Skin epidermis (tissue), 12 donors: Measurements from ENCODE around the gene C1orf159.
A peak's percentile ranks its signal among the peaks of the same experiment; 100 is the strongest.
"Not testable (repeated sequence)": the region's sequence is repeated elsewhere in the genome, so short reads cannot be mapped to it uniquely, and the experiment has no call there.

Experiments
- H3K27ac ChIP-seq, 21 experiments: fragments of 200-600 bp; sonication (generic) in 11 of 21; one replicate each; pipeline ENCODE4 v1.5.0; 2020; ENCODE audit warnings: mild to moderate bottlenecking in 3 of 21, inconsistent platforms in 2 of 21, moderate library complexity in 2 of 21
- H3K4me3 ChIP-seq, 7 experiments: fragments of 200-600 bp; sonication (generic) in 2 of 7; one replicate each; pipeline ENCODE4 v1.5.0; 2020; ENCODE audit warnings: inconsistent platforms in 2 of 7, mild to moderate bottlenecking in 2 of 7, moderate library complexity in 1 of 7

The C1orf159 gene

GRCh38 chr1:1121611-1122077, 5.8 kb upstream of the C1orf159 start:
- H3K27ac ChIP-seq, result peak overlapping the region in 1 of 21 experiments; percentile 52
- H3K4me3 ChIP-seq, result peak overlapping the region in 1 of 7 experiments; percentile 1

GRCh38 chr1:1120866-1121591, 5.1 kb upstream of the C1orf159 start:
- Histone ChIP-seq H3K27ac (no peak overlapping the region), H3K4me3 (no peak overlapping the region)

GRCh38 chr1:1120096-1120495, 4.2 kb upstream of the C1orf159 start:
- Histone ChIP-seq H3K4me3 (no peak overlapping the region), H3K27ac (no peak overlapping the region)

- H3K27ac ChIP-seq, result no peak overlapping the region
- no peak overlapping the region for H3K4me3 ChIP-seq
Measured at GRCh38 chr1:1119272-1119890, 3.5 kb upstream of the C1orf159 start.

GRCh38 chr1:1118876-1119220, 3.0 kb upstream of the C1orf159 start:
- H3K27ac ChIP-seq, result no peak overlapping the region
- no peak overlapping the region for H3K4me3 ChIP-seq

GRCh38 chr1:1118011-1118875, 2.4 kb upstream of the C1orf159 start:
- no peak overlapping the region for H3K4me3 ChIP-seq
- no peak overlapping the region for H3K27ac ChIP-seq

GRCh38 chr1:1117469-1117831, 1.6 kb upstream of the C1orf159 start:
- no peak overlapping the region for H3K4me3 ChIP-seq

GRCh38 chr1:1116701-1117468, 996 bp upstream of the C1orf159 start:
- Histone ChIP-seq H3K4me3 (peak overlapping the region; percentile 33 to 98 (median 81)), H3K27ac (peak overlapping the region in 8 of 21 experiments; percentile 17 to 89 (median 53))

More at GRCh38 chr1:1117469-1117831, 1.6 kb upstream of the C1orf159 start:
- no peak overlapping the region for H3K27ac ChIP-seq

GRCh38 chr1:1115136-1115785, 628 bp downstream of the C1orf159 start:
- Histone ChIP-seq H3K27ac (peak overlapping the region; percentile 33 to 92 (median 86)), H3K4me3 (peak overlapping the region; percentile 69 to 98 (median 84))

- H3K4me3 ChIP-seq, result peak overlapping the region in 1 of 7 experiments; percentile 81
- no peak overlapping the region for H3K27ac ChIP-seq
Measured at GRCh38 chr1:1114431-1114830, 1.5 kb downstream of the C1orf159 start.

- H3K27ac ChIP-seq, result no peak overlapping the region
Measured at GRCh38 chr1:1112237-1112985, 3.5 kb downstream of the C1orf159 start.

GRCh38 chr1:1111516-1112236, 4.2 kb downstream of the C1orf159 start:
- Histone ChIP-seq H3K4me3 (no peak overlapping the region), H3K27ac (no peak overlapping the region)

More at GRCh38 chr1:1112237-1112985, 3.5 kb downstream of the C1orf159 start:
- no peak overlapping the region for H3K4me3 ChIP-seq

GRCh38 chr1:1110561-1110971, 5.3 kb downstream of the C1orf159 start:
- Histone ChIP-seq H3K4me3 (no peak overlapping the region), H3K27ac (no peak overlapping the region)

- Histone ChIP-seq H3K4me3 (no peak overlapping the region), H3K27ac (no peak overlapping the region)
Measured at GRCh38 chr1:1109743-1110142, 6.1 kb downstream of the C1orf159 start.

- no peak overlapping the region for H3K4me3 ChIP-seq
Measured at GRCh38 chr1:1106510-1107221, 9.2 kb downstream of the C1orf159 start.

GRCh38 chr1:1104152-1104551, 11.7 kb downstream of the C1orf159 start:
- H3K4me3 ChIP-seq, H3K27ac ChIP-seq: not testable (repeated sequence)

More at GRCh38 chr1:1106510-1107221, 9.2 kb downstream of the C1orf159 start:
- H3K27ac ChIP-seq, result no peak overlapping the region

- Histone ChIP-seq H3K27ac (no peak overlapping the region), H3K4me3 (no peak overlapping the region)
Measured at GRCh38 chr1:1101503-1101902, 14.4 kb downstream of the C1orf159 start.
